ENCODE measurements around the gene KLC4. TPM values are rescaled to one million over a fixed set of nuclear protein-coding genes. Genes with fewer than 3 reads are reported as not detected.
A peak's percentile ranks its signal among the peaks of the same experiment; 100 is the strongest.

The KLC4 gene
- total RNA-seq, 1 experiment from 2014 or later, result 14.7 TPM

DNA sequence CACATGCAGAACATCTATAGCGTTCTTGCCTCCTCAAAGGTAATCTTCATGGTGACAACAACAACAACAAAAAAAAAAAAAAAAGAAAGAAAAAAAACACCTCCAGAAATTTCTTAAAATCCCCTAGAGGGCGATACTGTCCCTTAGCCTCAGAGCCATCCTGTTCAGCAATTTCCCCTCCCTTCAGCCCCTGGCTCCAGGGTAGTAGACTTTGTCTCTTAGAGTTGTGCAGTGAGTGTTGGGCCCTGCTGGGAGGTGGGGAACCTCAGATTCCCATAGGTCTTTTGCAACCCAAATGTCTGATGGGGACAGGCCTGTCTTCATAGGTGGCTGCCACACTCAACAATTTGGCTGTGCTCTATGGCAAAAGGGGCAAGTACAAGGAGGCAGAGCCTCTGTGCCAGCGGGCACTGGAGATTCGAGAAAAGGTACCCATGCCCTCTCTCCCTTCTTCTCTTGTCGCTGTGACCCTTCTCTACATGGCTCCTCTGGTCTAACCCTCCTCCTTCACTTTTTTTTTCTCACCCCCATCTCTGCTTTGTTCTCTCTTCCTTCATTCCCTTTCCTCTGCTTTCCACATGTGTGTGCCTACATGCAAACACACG, 10.7 kb downstream of the KLC4 start:
- DNase-seq (ENCODE audit: low read depth), result peak; percentile 69

GRCh38 chr6:43074847-43075669, 15.6 kb downstream of the KLC4 start:
- no peak for DNase-seq (ENCODE audit: low read depth)

DNA sequence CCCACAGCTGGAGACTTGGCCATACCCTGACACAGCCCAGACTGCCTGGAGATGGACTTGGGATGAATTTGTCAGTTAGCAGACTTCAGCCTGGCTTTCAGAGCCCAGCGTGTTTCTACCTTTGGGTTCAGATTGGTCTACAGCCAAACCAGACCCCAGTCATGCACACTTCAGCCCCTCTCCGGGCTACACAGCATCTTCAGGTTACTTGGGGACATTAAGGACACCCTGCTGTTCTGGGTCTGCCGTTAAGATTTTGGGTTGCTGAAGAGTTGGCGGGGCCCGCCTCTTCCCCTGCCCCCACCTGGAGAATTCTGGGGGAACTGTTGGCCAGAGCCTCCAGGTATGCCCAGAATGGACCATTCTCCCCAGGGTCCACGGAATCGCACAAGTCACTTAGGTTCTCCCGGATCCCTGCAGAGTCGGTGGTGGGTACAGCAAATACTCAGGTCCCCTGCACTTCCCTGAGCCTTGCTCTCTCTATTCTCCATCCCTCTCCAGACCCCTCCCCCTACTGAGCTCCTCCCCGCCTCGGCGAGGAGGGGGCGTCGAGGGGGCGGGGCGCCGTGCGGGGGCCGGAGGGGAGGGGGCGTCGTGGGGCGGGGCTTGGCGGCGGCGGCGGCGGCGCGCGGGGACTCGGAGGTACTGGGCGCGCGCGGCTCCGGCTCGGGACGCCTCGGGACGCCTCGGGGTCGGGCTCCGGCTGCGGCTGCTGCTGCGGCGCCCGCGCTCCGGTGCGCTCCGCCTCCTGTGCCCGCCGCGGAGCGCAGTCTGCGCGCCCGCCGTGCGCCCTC, 16.4 kb downstream of the KLC4 start, which contains the start of gene PTK7:
PTK7 (plus strand) TSS at position 645 of the 794 bp plus-strand sequence. CDS start 175 bp downstream, outside the sequence.
- peak; percentile 64 for DNase-seq (ENCODE audit: low read depth)

DNA sequence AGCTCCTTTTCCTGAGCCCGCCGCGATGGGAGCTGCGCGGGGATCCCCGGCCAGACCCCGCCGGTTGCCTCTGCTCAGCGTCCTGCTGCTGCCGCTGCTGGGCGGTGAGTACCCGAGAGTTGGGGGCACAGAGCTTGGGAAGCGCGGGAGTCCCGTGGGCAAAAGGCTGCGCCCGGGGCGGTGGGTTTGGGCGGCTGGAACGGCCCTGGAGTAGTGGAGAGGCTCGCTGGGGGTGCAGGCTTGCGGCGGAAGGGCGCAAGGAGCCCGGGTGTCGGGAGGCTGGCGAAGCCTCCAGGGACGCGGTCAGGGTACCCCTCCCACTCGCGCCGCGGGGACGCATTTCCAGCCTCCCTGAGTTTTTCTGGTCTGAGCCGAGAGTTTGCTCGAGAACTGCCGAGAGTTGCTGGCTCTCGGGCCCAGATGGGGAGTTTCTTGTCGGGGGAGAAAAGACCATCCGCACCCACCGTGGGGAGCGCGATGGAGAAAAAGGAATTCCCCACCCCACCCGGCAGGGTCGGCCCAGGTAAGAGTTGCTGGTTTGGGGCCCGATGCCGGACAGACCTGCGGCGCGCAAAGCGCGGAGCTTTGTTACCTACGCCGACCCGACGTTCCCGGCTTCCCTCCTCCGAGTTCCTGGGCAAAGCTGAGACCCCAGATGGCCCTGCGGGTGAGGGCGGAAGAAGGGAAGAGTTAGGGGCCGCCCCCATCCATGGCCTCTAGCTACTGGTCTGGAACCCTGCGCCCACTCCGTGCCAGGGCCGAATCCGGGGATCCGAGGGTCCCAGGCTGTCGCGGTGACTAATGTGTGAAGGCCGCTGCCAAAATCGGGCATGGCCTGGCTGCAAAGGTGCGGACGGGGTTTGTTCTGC, 17.3 kb downstream of the KLC4 start:
- peak; percentile 68 for DNase-seq (ENCODE audit: low read depth)

DNA sequence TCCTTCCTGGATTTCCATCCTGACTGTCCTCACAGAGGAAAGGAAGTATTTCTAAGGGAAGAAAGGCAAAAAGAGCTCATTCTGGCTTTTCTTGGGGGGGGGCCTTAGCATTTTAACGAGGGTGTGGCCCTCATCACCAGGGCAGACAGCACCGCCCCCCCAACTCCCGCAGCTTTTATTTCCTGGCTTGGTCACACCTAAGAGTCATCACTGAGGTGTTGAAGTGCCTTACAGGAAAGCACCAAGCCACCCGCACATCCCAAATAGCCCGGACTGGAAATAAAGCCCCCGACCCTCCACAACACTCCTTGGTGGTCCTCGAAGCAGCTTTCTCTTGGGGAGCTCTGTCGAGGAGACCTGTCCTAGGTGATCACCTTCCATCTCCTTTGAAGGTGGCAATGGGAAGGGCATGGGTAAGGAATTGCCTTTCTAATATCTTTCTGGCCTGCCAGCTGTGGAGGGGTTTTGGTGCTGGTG, 17.9 kb downstream of the KLC4 start:
- DNase-seq (ENCODE audit: low read depth), result no peak

DNA sequence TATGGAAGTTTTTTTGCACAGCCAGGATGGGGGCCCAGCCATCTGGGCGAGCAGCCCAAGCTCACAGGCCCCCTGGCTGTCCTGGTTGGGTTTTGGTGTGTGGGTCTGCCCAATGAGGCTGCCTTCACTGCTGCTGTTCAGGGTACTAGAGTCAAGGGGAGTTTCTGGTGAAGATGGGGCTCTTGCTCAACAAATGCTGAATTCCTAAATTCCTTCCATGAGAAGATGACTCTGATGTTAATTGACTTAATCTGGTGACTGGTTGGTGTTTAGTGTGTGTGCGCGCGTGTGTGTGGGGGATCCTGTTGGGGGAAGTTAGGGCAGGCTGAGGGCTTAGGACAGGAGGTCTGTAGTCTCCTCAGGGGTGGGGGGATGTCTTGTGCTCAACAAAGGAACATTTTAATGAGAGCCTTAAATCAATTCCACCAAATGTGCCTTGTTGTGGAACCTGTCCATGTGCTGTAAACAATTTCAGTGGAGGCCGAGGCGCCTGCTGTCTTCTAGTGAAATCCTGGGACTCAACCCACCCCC, 18.6 kb downstream of the KLC4 start:
- DNase-seq (ENCODE audit: low read depth), result no peak

- no peak for DNase-seq (ENCODE audit: low read depth)
Measured at GRCh38 chr6:43078691-43079090, 19.3 kb downstream of the KLC4 start.

DNA sequence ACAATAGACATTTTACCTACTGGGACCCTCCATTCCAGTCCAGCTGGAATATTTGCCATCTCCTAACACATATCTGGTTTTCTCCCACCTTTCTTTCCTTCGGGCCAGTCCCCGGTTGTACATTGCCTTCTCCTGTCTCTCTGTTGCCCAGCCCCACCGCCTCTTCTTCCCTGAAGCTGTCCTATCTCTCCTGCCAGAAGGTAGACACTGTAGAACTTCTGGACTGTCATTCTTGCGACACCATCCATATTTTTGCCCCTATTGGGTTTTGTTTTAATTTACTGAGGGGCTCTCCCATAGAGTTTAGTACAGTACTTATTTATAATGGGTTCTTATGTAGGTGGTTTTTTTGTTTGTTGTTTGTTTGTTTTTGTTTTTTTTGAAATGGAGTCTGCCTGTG, 21.6 kb downstream of the KLC4 start:
- DNase-seq (ENCODE audit: low read depth), result no peak

DNA sequence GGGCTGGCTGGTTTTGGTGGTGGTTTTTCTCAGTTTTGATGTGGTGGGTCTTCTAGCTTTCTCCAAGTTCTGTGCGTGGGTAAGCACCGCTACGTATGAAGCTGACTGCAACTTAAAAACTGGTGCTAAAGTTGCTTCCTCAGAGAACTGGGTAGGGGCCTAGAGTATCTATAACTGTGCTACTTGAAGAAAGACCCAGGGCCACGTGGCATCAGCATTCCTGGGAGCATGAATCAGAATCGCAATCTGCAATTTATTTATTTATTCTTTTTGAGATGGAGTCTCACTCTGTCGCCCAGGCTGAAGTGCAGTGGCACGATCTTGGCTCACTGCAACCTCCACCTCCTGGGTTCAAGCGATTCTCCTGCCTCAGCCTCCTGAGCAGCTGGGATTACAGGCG, 22.5 kb downstream of the KLC4 start:
- DNase-seq (ENCODE audit: low read depth), result peak; percentile 61

DNA sequence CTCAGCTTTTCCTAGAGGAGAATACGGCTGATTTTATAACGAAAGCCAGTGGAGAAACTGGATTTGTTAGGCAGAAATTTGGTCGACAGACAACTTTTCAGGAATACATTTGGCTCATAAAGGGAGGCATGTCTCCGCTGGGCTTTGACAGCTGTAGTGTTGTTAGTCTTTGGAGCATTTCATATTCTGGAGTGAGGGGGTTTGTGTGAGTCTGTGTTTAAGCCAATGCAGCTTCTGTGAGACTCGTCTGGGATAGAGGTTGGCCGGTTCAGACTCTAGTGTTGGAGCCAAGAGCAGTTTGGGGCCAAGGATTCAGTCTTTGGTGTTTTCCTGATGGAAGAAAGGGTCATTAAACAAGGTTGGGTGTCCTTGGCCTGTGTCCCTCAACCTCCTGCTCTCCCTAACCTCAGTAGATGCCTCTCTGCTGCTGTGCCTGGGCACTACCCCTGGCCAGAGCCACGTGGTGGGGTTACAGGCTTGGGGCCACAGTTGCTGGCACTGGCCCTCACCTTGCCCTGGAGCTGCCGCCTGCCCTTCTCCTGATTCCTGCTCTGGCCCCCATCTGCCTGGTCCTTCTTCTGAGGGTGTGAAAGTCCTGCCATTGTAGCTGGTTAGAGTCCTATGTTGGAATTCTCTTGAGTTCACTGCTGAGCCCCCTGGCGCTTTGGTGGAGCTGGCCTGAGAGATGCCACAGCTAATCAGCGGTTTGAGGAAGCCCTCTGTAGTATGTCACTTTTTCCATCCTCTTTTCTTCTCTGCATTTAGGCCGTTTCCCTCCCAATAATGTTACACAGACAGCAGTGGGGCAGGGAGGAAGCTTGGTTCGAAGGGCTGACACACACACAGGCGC, 23.6 kb downstream of the KLC4 start:
- DNase-seq (ENCODE audit: low read depth), result no peak

GRCh38 chr6:43086022-43086658, 26.7 kb downstream of the KLC4 start:
- DNase-seq (ENCODE audit: low read depth), result no peak

- DNase-seq (ENCODE audit: low read depth), result no peak
Measured at GRCh38 chr6:43088654-43089056, 29.2 kb downstream of the KLC4 start.

GRCh38 chr6:43089467-43089866, 30.0 kb downstream of the KLC4 start:
- no peak for DNase-seq (ENCODE audit: low read depth)

GRCh38 chr6:43089874-43090558, 30.6 kb downstream of the KLC4 start:
- no peak for DNase-seq (ENCODE audit: low read depth)

DNA sequence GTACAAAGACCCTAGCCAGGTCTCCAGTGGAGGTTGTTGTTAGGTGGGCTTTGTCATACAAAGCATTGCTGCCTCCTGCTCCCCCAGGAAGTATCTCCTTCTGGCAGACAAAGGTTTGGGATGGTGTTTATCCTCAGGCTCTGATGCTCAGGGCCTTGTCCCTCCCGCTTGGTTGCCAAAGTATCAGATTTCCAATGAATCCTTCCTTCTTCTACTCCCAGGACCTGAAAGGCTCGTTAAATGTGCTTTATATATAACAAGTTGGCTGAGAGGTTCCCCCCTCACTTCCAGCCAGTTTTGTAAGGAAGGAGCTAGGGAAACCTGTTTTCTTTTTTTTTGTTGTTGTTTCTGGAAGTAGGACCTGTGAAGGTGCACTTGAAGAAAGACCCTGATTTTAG, 31.1 kb downstream of the KLC4 start:
- peak; percentile 81 for DNase-seq (ENCODE audit: low read depth)

- DNase-seq (ENCODE audit: low read depth), result no peak
Measured at GRCh38 chr6:43091020-43091419, 31.6 kb downstream of the KLC4 start.

- peak; percentile 69 for DNase-seq (ENCODE audit: low read depth)
Measured at GRCh38 chr6:43091436-43091991, 32.1 kb downstream of the KLC4 start.

DNA sequence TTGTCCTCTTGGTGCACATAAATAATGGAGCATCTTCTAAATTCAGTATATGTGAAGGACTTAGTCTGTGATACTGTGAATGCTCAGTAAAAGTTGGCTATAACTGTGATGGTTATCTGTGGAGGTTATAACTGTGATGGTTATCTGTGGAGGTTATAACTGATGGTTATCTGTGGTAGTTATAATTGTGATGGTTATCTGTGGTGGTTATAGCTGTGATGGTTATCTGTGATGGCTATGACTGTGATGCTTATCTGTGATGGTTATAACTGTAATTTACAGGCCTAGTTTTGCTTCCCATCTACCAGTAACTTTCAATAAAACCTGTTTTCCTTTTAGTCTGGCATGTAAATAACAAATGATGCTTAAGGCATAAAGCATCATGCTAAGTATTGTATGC, 33.2 kb downstream of the KLC4 start:
- DNase-seq (ENCODE audit: low read depth), result no peak
